GM21619 (cell line): ENCODE data around the gene GLB1L3.
"Not testable (repeated sequence)": the region's sequence is repeated elsewhere in the genome, so short reads cannot be mapped to it uniquely, and the experiment has no call there.

Experiments used
- ATAC-seq: cut with Tn5 transposase; IDR thresholded peaks from one replicate; pipeline ENCODE4 v1.9.1; 2021; ENCODE audit not compliant: unreplicated experiment

GLB1L3 gene

GRCh38 chr11:134250246-134250645 is 25.9 kb upstream of the GLB1L3 start:
- no peak for ATAC-seq

- ATAC-seq = no peak
Observed at GRCh38 chr11:134250675-134251074, 25.5 kb upstream of the GLB1L3 start.

- ATAC-seq = peak; percentile 27
Observed at GRCh38 chr11:134252346-134253187, 23.6 kb upstream of the GLB1L3 start.

- peak; percentile 99 for ATAC-seq
Observed at GRCh38 chr11:134253188-134253993, 22.8 kb upstream of the GLB1L3 start, which contains the start of the genes ACAD8 and THYN1. TSS of gene ACAD8 (plus strand) at chr11:134253568. CDS start at chr11:134253601, 33 bp downstream. TSS of gene THYN1 (minus strand) at chr11:134253352. CDS start at chr11:134252882, 470 bp downstream.

- no peak for ATAC-seq
Observed at GRCh38 chr11:134254433-134255183, 21.6 kb upstream of the GLB1L3 start.

- ATAC-seq = not testable (repeated sequence)
Observed at GRCh38 chr11:134255184-134255561, 21.0 kb upstream of the GLB1L3 start.

- no peak for ATAC-seq
Observed at GRCh38 chr11:134257101-134257500, 19.1 kb upstream of the GLB1L3 start.

- ATAC-seq = no peak
Observed at GRCh38 chr11:134258577-134258976, 17.6 kb upstream of the GLB1L3 start.

GRCh38 chr11:134260503-134260902 is 15.7 kb upstream of the GLB1L3 start:
- ATAC-seq = no peak

GRCh38 chr11:134260983-134261382 is 15.2 kb upstream of the GLB1L3 start:
- ATAC-seq = no peak

GRCh38 chr11:134261626-134262488 is 14.3 kb upstream of the GLB1L3 start:
- ATAC-seq = no peak

- ATAC-seq = no peak
Observed at GRCh38 chr11:134264966-134265764, 11.0 kb upstream of the GLB1L3 start.

- ATAC-seq = no peak
Observed at GRCh38 chr11:134266440-134266839, 9.7 kb upstream of the GLB1L3 start.

- ATAC-seq = no peak
Observed at GRCh38 chr11:134266841-134267251, 9.3 kb upstream of the GLB1L3 start.

GRCh38 chr11:134267461-134267860 is 8.7 kb upstream of the GLB1L3 start:
- ATAC-seq = no peak

- ATAC-seq = no peak
Observed at GRCh38 chr11:134267966-134268365, 8.2 kb upstream of the GLB1L3 start.

GRCh38 chr11:134270250-134270714 is 5.9 kb upstream of the GLB1L3 start:
- no peak for ATAC-seq

- ATAC-seq = no peak
Observed at GRCh38 chr11:134271978-134272377, 4.2 kb upstream of the GLB1L3 start.
